HG03135 (cell line): Measurements from ENCODE around the gene XAGE1A.
"Not testable (repeated sequence)": the region's sequence is repeated elsewhere in the genome, so short reads cannot be mapped to it uniquely, and the experiment has no call there.

Experiments
- ATAC-seq: cut with Tn5 transposase; IDR thresholded peaks from one replicate; pipeline ENCODE4 v1.9.1; 2021; ENCODE audit warnings: mild to moderate bottlenecking, moderate library complexity; ENCODE audit not compliant: unreplicated experiment

Gene XAGE1A

DNA sequence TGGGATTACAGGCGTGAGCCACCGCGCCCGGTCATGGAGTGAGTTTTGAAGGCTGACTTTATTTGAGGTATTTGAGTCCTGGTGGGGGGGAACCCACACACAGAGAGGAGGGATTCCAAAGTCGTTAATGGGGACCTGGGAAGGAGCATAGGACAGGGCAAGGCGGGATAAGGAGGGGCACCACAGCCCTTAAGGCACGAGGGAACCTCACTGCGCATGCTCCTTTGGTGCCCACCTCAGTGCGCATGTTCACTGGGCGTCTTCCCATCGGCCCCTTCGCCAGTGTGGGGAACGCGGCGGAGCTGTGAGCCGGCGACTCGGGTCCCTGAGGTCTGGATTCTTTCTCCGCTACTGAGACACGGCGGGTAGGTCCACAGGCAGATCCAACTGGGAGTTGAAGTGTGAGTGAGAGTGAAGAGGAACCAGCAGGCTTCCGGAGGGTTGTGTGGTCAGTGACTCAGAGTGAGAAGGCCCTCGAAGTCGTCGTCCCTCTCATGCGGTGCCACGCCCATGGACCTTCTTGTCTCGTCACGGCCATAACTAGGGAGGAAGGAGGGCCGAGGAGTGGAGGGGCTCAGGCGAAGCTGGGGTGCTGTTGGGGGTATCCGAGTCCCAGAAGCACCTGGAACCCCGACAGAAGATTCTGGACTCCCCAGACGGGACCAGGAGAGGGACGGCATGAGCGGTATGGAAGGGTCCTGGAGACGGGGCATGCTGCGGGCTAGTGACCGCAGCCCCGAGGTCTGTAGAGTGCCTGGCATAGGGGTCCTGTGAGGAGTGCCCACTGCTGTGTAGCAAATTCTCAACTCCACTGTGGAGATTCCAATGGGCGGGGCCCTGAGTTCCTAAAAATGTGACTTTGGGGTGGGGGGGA is at the start of gene XAGE1A:
XAGE1A (plus strand) TSS at position 264 of the 874 bp plus-strand sequence. CDS start 1,554 bp downstream, outside the sequence.
- ATAC-seq = not testable (repeated sequence)

GRCh38 chrX:52452031-52452430 is 43.6 kb upstream of the XAGE1A start:
- ATAC-seq = not testable (repeated sequence)

- not testable (repeated sequence) for ATAC-seq
Measured at GRCh38 chrX:52471301-52471700, 24.3 kb upstream of the XAGE1A start.

GRCh38 chrX:52496419-52496772 is 788 bp downstream of the XAGE1A start:
- not testable (repeated sequence) for ATAC-seq

- not testable (repeated sequence) for ATAC-seq
Measured at GRCh38 chrX:52501362-52501761, 5.8 kb downstream of the XAGE1A start.

GRCh38 chrX:52504551-52504950 is 8.9 kb downstream of the XAGE1A start:
- no peak for ATAC-seq

DNA sequence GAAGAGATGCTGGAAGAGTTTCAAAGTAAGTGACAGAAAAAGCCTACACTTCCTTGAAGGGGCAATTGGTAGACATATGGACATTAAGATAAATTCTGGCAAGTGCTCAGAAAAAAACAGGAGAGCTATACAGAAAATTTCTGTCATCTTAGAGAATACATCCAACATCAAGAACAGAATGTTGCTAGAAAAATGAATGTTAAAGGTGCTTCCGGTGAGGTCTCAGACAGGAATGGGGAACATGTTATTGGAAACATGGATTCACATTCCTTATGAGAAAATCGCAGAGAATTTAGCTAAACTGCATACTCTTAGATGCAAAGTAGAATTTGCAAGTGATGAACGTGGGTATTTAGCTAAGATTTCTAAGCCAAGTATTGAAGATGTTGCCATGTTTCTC is 11.7 kb downstream of the XAGE1A start:
- no peak for ATAC-seq

- ATAC-seq = no peak
Measured at GRCh38 chrX:52509916-52510315, 14.3 kb downstream of the XAGE1A start.

- not testable (repeated sequence) for ATAC-seq
Measured at GRCh38 chrX:52511126-52511525, 15.5 kb downstream of the XAGE1A start.

DNA sequence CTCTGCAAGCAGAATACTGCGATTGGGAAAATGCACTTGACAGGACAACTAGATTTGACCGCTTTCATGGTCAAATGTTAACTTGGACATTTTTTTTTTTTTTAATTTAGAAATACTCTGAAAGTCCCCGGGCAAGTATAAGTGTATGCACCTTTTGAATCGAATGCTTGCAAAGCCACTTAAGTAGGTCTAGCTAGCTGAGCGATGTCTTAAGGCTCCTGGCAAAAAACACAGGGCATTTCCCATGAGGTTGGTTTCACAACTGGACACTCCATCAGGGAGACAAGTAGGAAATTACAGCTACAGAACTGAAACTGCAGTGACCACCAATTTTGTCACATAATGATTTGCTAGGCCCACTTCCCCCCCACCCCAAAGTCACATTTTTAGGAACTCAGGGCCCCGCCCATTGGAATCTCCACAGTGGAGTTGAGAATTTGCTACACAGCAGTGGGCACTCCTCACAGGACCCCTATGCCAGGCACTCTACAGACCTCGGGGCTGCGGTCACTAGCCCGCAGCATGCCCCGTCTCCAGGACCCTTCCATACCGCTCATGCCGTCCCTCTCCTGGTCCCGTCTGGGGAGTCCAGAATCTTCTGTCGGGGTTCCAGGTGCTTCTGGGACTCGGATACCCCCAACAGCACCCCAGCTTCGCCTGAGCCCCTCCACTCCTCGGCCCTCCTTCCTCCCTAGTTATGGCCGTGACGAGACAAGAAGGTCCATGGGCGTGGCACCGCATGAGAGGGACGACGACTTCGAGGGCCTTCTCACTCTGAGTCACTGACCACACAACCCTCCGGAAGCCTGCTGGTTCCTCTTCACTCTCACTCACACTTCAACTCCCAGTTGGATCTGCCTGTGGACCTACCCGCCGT is 20.7 kb downstream of the XAGE1A start:
- ATAC-seq = not testable (repeated sequence)

GRCh38 chrX:52516987-52517325 is 21.3 kb downstream of the XAGE1A start, which contains the start of gene XAGE1B:
Gene XAGE1B (minus strand): TSS chrX:52517063. CDS start chrX:52515527, 1,536 bp downstream.
- not testable (repeated sequence) for ATAC-seq

GRCh38 chrX:52541051-52541450 is 45.4 kb downstream of the XAGE1A start:
- not testable (repeated sequence) for ATAC-seq

DNA sequence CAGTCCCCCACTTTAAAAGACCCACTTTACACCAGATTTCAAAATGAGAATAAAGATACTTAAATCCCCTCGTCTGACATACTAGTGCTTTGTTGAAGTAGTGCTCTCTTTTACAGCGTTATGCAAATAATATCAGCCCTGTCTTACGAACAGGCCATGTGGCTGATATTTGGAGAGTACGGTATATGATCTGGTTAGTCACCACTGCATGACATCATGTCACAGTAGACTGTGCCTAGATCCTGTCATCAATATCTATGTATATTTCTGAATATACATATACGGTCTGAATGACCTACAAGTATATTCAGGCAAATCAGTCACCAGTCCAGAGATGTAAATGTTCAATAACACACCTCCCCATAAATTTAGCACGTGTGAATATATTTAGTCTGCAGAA is 46.7 kb downstream of the XAGE1A start:
- no peak for ATAC-seq

- no peak for ATAC-seq
Measured at GRCh38 chrX:52544147-52544840, 48.7 kb downstream of the XAGE1A start.

- ATAC-seq = not testable (repeated sequence)
Measured at GRCh38 chrX:52548769-52549168, 53.2 kb downstream of the XAGE1A start.
